GM12801 (cell line): Measurements from ENCODE around the gene FPR3.

ENCODE experiments used
- CTCF ChIP-seq: IDR thresholded peaks from one replicate; pipeline ENCODE4 v1.5.1; 2011; ENCODE audit warnings: control low read depth; ENCODE audit not compliant: insufficient read length; ENCODE audit errors: extremely low read depth

The FPR3 gene

GRCh38 chr19:51803967-51804366, 9.0 kb downstream of the FPR3 start:
- no peak for TF ChIP-seq CTCF

- no peak for TF ChIP-seq CTCF
Observed at GRCh38 chr19:51807111-51807701, 12.2 kb downstream of the FPR3 start.

GRCh38 chr19:51807925-51808324, 13.0 kb downstream of the FPR3 start:
- TF ChIP-seq CTCF, result no peak

- no peak for TF ChIP-seq CTCF
Observed at GRCh38 chr19:51808333-51808986, 13.5 kb downstream of the FPR3 start.

- no peak for TF ChIP-seq CTCF
Observed at GRCh38 chr19:51809787-51810186, 14.8 kb downstream of the FPR3 start.

- TF ChIP-seq CTCF, result no peak
Observed at GRCh38 chr19:51810223-51810622, 15.3 kb downstream of the FPR3 start.

- TF ChIP-seq CTCF, result no peak
Observed at GRCh38 chr19:51811344-51811743, 16.4 kb downstream of the FPR3 start.
